Bronchial epithelial cell (primary cell): ENCODE measurements around the gene ATG2A. TPM values are rescaled to one million over a fixed set of nuclear protein-coding genes. Genes with fewer than 3 reads are reported as not detected.

Experiments used
- DNase-seq: peaks from one replicate; pipeline ENCODE4 v3.0.0-alpha.2; 2010; ENCODE audit warnings: low read depth
- FAIRE-seq: peaks from 2 replicates; lab custom pipeline; 2011; peaks lifted over from hg19 to GRCh38; lab: Jason Lieb, UNC
- H3K27me3 ChIP-seq: 2 replicates; pipeline ENCODE4 v1.5.1; 2011; ENCODE audit warnings: low read length; ENCODE audit not compliant: control insufficient read depth, insufficient read depth
- H3K36me3 ChIP-seq: 2 replicates; pipeline ENCODE4 v1.5.1; 2011; ENCODE audit warnings: low read length; ENCODE audit not compliant: control insufficient read depth, insufficient read depth
- H3K4me3 ChIP-seq: 2 replicates; pipeline ENCODE4 v1.5.1; 2011; ENCODE audit warnings: mild to moderate bottlenecking, low read depth, low read length, control low read depth
- total RNA-seq: library from RNA; depleted of rRNA; stranded (reverse); fragments of >200 nt; gene quantifications from 2 replicates; pipeline ENCODE4 v1.2.1, GENCODE V29; 2014
- TF ChIP-seq, protein P1 (sequence below): IDR thresholded peaks from 2 replicates; pipeline ENCODE4 v1.5.1; 2011; ENCODE audit warnings: mild to moderate bottlenecking, moderate library complexity, low read length, control low read depth, inconsistent platforms; ENCODE audit not compliant: insufficient read depth, severe bottlenecking

The ATG2A gene
- total RNA-seq, 1 donor from 2014 or later: 6.1 TPM

DNA sequence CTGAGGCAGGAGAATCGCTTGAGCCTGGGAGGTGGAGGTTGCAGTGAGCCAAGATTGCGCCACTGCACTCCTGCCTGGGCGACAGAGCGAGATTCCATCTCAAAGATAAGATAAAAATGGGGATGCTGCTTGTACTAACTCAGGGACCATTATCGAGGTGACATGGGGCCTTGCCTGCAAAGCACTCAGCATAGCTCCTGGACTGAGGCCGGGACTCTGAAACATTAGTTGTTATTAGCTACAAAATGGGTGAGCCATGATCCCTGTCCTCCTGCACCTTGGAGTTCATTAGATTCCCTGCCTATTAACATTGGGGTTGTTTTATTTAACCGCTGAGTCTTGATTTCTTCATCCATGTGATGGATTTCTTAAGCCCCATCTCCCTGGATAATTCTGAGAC lies 12.6 kb upstream of the ATG2A start:
- Histone ChIP-seq H3K27me3 (no peaks in the 10 kb centered on the region), H3K4me3 (no peak overlapping the region), H3K36me3 (peaks cover 28% of the 10 kb centered on the region)
- no peak for DNase-seq
- FAIRE-seq: no peak
- TF ChIP-seq, protein P1, sequence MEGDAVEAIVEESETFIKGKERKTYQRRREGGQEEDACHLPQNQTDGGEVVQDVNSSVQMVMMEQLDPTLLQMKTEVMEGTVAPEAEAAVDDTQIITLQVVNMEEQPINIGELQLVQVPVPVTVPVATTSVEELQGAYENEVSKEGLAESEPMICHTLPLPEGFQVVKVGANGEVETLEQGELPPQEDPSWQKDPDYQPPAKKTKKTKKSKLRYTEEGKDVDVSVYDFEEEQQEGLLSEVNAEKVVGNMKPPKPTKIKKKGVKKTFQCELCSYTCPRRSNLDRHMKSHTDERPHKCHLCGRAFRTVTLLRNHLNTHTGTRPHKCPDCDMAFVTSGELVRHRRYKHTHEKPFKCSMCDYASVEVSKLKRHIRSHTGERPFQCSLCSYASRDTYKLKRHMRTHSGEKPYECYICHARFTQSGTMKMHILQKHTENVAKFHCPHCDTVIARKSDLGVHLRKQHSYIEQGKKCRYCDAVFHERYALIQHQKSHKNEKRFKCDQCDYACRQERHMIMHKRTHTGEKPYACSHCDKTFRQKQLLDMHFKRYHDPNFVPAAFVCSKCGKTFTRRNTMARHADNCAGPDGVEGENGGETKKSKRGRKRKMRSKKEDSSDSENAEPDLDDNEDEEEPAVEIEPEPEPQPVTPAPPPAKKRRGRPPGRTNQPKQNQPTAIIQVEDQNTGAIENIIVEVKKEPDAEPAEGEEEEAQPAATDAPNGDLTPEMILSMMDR: no peak

DNA sequence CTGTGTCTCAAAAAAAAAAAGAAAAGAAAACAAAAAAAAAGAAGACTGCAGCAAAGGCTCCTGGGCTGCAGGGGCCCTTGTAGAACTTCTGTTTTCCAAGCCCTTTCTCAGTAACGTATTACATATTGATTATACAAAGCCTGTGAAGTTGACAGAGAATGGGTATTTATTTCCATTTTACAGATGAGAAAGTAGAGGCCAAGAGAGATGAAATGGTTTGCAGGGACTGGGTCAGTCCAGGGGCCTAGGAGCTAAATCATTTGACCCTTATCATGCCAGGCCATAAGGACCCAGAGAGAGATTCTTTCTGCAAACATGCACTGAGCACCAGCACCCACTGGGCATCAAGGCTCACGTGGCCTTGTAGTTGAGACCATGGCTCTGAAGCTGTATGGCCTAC lies 11.9 kb upstream of the ATG2A start:
- no peak overlapping the region for H3K4me3 ChIP-seq
- H3K36me3 ChIP-seq: peaks cover 26% of the 10 kb centered on the region
- FAIRE-seq (no peak), DNase-seq (no peak)
- TF ChIP-seq, protein P1: no peak
- no peaks in the 10 kb centered on the region for H3K27me3 ChIP-seq

DNA sequence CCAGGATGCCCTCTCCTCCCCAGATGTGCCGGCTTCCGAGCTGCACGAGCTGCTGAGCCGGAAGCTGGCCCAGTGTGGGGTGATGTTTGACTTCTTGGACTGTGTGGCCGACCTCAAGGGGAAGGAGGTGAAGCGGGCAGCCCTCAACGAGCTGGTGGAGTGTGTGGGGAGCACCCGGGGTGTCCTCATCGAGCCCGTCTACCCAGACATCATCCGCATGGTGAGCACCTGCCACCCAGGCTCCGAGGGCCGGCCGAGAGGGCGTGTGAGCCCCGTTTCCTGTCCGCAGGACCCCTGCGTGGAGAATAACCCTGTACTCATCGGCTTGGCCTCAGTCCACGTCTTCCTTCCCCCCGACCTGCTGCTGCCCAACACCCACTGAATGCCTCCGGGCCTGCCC lies 9.7 kb upstream of the ATG2A start:
- TF ChIP-seq, protein P1: no peak
- Histone ChIP-seq H3K36me3 (peaks cover 21% of the 10 kb centered on the region), H3K4me3 (no peak overlapping the region), H3K27me3 (no peaks in the 10 kb centered on the region)
- DNase-seq (no peak), FAIRE-seq (no peak)

DNA sequence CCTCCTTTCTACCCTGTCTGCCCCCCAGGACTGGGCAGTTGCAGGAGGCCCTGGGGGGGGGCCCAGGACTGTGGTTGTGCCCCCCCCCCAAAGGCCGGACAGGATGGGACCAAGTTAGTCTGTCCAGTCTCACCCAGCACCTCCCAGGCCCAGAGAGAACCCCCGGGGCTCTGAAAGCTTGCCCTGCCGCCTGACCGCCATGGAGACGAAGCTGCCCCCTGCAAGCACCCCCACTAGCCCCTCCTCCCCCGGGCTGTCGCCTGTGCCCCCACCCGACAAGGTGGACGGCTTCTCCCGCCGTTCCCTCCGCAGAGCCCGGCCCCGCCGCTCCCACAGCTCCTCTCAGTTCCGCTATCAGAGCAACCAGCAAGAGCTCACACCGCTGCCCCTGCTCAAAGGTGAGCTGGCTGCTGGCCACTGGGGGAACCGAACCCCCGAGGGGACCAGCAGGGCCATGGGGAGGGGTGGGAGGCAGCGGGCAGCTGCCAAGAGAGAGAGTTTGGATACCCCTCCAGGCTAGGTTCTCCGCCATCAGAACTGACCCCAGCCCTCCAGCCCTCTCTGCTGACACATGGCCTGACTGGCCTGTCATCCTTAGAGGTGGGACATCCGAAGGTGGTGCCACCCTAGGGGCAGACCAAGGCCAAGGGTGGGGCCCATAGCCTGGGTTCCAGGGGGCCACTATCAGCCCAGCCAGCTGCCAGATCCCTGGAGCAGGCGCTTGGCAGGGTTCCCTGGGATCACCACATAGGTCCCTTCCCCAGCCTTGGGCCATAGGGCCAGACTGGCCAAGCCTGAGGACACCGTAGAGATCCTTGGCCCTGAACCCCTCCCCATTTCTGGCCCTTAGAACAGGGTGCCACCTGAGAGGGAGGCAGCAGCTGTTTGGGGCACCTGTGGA lies 8.8 kb upstream of the ATG2A start:
- FAIRE-seq (no peak), DNase-seq (no peak)
- Histone ChIP-seq H3K36me3 (peaks cover 17% of the 10 kb centered on the region), H3K27me3 (no peaks in the 10 kb centered on the region), H3K4me3 (peak overlapping the region; percentile 83)
- TF ChIP-seq, protein P1: no peak

DNA sequence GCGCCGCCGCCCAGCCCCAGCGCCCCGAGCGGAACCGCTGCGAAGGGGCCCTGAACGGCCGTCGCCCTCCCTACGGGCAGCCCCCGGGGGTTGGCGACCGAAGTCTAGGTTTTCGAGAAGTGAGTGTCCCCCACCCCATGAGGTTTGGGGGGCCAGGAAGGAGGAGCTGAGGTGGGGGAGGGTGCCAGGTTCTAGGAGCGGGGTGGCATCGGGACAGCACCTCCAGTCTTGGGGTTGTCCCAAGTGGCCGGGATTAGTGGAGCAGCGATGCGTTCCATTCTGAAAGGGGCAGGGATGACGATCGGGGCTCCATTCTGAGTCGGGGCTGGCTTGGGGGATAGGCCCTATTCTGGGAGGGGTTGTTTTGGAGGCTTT lies 7.9 kb upstream of the ATG2A start:
- FAIRE-seq (no peak), DNase-seq (no peak)
- TF ChIP-seq, protein P1: no peak
- H3K4me3 ChIP-seq: peak overlapping the region; percentile 83
- no peaks in the 10 kb centered on the region for H3K27me3 ChIP-seq
- peaks cover 11% of the 10 kb centered on the region for H3K36me3 ChIP-seq
